ENCODE data around the gene SPON2.

SPON2 gene

GRCh38 chr4:1208266-1208961, 36.0 kb upstream of the SPON2 start:
- DNase-seq = no peak

GRCh38 chr4:1207603-1208265, 35.4 kb upstream of the SPON2 start:
- DNase-seq = no peak

- no peak for DNase-seq
These were observed 34.7 kb upstream of the SPON2 start for GRCh38 chr4:1207157-1207470.

- DNase-seq = no peak
These were observed 34.1 kb upstream of the SPON2 start for GRCh38 chr4:1206299-1207156.

GRCh38 chr4:1205586-1206298, 33.4 kb upstream of the SPON2 start:
- no peak for DNase-seq

- DNase-seq = no peak
These were observed 32.6 kb upstream of the SPON2 start for GRCh38 chr4:1204828-1205585.

GRCh38 chr4:1204286-1204827, 32.0 kb upstream of the SPON2 start:
- no peak for DNase-seq

- DNase-seq = peak; percentile 52
These were observed 30.7 kb upstream of the SPON2 start for GRCh38 chr4:1203026-1203616.

GRCh38 chr4:1202526-1203011, 30.2 kb upstream of the SPON2 start:
- no peak for DNase-seq

- peak; percentile 88 for DNase-seq
These were observed 29.6 kb upstream of the SPON2 start for GRCh38 chr4:1201851-1202525.

GRCh38 chr4:1200425-1201035, 28.1 kb upstream of the SPON2 start:
- peak; percentile 57 for DNase-seq

GRCh38 chr4:1199556-1200331, 27.4 kb upstream of the SPON2 start:
- peak; percentile 49 for DNase-seq

- no peak for DNase-seq
These were observed 25.9 kb upstream of the SPON2 start for GRCh38 chr4:1198098-1198844.

- DNase-seq = peak; percentile 49
These were observed 24.2 kb upstream of the SPON2 start for GRCh38 chr4:1196421-1197183.

GRCh38 chr4:1195891-1196401, 23.6 kb upstream of the SPON2 start:
- no peak for DNase-seq

GRCh38 chr4:1195109-1195671, 22.8 kb upstream of the SPON2 start:
- DNase-seq = no peak

Measured in activated CD8-positive, alpha-beta memory T cell treated with anti-CD3 and anti-CD28 coated beads, Interleukin-2, amount 50 U/mL, for 48 hours (primary cell).